WI38 (cell line): ENCODE results near the gene LRRC26.
A peak's percentile ranks its signal among the peaks of the same experiment; 100 is the strongest.
"Not testable (repeated sequence)": the region's sequence is repeated elsewhere in the genome, so short reads cannot be mapped to it uniquely, and the experiment has no call there.

Experiments
- H3K4me3 ChIP-seq: 2 replicates; pipeline ENCODE4 v1.5.1; 2011; ENCODE audit warnings: low read depth, mild to moderate bottlenecking, control low read depth, low read length
- TF ChIP-seq, protein P1 (sequence below): IDR thresholded peaks from 2 replicates; pipeline ENCODE4 v1.5.1; 2012; ENCODE audit warnings: low read depth, mild to moderate bottlenecking, control low read depth, low read length

The LRRC26 gene

DNA sequence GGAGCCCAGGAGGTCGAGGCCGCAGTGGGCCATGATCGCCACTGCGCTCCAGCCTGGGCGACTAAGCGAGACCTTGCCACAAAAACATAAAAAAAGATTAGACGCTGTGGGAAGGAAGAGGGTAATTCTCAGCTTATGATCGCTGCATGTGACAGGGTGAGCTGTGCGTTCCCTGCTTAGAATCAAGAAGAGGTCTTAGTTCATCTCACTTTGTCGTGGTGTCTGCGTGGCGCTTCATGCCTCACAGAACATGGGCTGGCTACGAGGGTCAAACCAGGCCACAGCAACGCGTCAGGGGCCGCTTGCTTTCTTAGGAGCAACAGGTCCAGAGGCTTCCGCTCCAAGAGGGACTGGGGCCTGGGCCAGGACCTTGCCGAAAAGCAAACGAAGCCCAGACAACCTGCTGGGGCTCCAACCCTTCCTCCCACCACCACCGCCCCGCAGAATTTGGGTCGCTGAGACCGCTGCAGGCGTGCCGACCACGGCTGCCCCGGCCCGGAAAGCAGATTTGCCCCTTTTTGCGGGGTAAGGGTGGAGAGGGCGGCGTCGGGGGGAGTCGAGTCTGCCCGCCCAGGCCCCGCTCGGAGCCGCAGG is 40.9 kb downstream of the LRRC26 start:
- peak overlapping the region; percentile 77 for H3K4me3 ChIP-seq
- TF ChIP-seq, protein P1, sequence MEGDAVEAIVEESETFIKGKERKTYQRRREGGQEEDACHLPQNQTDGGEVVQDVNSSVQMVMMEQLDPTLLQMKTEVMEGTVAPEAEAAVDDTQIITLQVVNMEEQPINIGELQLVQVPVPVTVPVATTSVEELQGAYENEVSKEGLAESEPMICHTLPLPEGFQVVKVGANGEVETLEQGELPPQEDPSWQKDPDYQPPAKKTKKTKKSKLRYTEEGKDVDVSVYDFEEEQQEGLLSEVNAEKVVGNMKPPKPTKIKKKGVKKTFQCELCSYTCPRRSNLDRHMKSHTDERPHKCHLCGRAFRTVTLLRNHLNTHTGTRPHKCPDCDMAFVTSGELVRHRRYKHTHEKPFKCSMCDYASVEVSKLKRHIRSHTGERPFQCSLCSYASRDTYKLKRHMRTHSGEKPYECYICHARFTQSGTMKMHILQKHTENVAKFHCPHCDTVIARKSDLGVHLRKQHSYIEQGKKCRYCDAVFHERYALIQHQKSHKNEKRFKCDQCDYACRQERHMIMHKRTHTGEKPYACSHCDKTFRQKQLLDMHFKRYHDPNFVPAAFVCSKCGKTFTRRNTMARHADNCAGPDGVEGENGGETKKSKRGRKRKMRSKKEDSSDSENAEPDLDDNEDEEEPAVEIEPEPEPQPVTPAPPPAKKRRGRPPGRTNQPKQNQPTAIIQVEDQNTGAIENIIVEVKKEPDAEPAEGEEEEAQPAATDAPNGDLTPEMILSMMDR: no peak

DNA sequence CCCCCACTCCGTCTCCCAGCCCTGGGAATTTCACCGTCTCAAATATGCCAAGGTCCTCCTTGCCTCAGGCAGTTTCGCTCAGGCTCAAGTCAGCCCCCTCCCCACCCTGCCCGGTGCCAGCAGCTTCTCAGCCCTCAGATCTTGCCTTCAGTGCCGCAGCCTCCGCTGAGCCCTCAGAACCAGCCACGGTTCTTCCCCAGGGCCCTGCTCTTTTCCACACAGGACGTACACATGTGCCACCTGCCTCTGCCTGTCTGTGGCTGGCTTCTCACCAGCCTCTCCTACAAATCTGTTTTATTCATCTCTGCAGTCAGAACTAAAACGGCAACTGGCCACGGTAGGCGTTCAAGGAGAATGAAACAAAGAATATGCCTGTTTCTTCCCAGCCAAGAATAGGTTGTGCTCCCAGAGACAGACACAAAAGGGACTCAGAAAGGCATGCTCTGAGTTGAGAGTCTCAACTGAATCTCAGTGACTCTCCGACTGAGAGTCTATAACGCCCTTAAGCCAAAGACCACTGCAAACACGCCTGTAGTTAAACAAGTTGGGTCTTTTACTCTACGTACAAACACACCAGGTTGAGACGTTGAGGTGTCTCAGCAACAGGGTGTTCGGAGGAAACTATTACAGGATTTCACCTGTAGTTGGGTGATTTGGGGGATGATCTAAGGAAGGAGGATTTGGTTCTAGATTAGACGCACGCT is 41.5 kb downstream of the LRRC26 start:
- TF ChIP-seq, protein P1: no peak
- H3K4me3 ChIP-seq: peak overlapping the region; percentile 77

DNA sequence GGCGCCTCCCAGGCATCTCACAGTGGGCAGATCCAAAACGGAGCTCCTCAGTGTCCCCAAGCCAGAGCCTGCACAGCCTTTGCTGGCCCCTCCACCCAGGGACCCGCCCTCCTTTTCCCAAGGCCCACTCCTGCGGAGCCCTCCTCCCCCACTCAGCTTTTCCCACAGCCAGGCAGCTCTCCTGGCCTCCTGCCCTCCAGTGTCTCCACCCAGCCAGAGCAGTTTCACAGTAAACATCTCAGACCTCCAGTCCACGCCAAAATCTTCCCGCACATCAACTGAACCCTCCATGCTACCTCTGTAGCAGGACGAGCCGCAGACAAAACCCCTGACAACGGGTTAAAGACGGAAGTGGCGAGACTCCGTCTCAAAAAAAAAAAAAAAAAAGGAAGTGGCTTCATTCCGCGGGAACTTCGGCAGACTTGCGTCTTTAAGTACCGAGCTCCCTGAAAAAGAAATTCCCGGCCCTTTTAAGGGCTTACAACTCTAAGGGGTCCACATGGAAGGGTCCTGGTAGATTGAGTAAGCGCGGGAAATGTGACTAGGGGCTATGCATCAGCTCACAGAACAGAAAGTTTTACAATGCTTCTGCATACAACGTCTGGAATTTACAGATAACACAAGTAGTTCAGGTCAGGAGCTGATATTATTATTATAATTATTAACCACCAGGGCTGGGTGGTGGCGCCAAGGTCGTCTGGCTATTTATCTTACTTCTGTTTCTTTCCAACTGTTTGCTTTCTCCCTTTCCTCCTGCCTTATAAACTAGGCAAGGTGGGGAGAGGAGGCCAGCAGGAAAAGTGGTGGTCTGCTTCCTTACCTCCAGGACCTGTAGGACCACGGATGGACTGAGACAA is 42.3 kb downstream of the LRRC26 start:
- TF ChIP-seq, protein P1: no peak
- H3K4me3 ChIP-seq: no peak overlapping the region

DNA sequence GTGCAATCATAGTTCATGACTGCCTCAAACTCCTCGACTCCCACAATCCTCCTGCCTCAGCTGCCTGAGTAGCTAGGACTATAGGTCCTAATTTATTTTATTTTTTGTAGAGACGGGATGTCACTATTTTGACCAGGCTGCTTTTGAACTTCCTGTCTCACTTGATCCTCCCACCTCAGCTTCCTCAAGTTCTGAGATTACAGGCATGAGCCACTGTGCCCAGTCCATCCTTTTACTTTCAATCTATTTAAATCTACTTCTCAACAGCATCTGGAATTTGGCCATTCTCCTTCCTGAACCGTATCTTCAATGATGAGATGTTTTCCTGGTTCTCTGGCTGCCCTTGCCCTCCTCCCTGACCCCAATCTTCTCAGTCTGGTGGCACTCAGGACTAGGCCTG is 43.1 kb downstream of the LRRC26 start:
- TF ChIP-seq, protein P1: no peak
- no peak overlapping the region for H3K4me3 ChIP-seq

DNA sequence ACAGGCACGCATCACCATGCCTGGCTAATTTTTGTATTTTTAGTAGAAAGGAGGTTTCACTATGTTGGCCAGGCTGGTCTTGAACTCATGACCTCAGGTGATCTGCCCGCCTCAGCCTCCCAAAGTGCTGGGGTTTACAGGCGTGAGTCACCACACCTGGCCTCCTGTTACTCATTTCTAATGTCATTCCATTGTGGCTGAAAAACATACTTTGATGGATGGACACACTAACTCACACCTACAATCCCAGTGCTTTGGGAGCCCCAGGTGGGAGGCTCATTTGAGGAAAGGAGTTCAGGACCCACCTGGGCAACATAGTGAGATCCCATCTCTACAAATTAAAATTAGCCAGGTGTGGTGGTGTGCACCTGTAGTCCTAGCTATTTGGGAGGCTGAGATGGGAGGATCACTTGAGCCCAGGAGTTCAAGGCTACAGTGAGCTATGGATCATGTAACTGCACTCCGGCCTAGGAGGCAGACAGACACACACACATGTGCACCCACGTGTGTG is 45.8 kb downstream of the LRRC26 start:
- H3K4me3 ChIP-seq: not testable (repeated sequence)

DNA sequence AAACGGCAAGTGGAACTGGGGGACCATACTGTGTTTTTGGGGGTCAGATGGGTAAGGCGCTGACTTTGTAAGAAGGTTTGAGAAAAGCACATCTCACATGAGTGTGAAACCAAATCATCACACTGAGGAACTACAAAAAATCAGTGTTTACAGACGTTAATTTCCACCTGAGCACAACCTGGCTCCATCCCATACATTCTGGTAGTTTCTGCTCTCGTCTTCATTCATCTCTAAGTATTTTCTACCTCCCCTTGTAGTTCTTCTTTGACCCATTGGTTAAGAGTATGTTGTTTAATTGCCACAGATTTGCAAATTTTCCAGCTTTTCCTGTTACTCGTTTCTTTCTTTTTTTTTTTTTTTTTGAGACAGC is 46.4 kb downstream of the LRRC26 start:
- TF ChIP-seq, protein P1: no peak
- no peak overlapping the region for H3K4me3 ChIP-seq

DNA sequence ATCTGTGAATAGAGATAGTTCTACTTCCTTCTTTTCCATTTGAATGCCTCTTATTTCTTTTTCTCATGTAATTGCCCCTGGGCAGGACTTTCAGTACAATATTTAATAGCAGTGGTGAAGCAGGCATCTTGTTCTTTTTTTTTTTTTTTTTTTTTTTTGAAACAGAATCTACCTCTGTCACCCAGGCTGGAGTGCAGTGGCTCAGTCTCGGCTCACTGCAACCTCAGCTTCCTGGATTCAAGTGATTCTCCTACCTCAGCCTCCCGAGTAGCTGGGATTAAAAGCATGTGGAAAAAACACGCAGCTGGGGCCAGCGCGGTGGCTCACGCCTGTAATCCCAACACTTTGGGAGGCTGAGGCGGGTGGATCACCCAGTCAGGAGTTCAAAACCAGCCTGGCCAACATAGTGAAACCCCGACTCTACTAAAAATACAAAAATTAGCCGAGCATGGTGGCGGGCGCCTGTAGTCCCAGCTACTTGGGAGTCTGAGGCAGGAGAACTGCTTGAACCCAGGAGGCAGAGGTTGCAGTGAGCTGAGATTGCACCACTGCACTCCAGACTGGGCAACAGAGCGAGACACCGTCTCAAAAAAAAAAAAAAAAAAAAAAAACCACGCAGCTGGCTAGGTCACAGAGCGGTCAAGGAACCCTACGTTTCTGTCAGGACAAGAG is 46.9 kb downstream of the LRRC26 start:
- not testable (repeated sequence) for H3K4me3 ChIP-seq

DNA sequence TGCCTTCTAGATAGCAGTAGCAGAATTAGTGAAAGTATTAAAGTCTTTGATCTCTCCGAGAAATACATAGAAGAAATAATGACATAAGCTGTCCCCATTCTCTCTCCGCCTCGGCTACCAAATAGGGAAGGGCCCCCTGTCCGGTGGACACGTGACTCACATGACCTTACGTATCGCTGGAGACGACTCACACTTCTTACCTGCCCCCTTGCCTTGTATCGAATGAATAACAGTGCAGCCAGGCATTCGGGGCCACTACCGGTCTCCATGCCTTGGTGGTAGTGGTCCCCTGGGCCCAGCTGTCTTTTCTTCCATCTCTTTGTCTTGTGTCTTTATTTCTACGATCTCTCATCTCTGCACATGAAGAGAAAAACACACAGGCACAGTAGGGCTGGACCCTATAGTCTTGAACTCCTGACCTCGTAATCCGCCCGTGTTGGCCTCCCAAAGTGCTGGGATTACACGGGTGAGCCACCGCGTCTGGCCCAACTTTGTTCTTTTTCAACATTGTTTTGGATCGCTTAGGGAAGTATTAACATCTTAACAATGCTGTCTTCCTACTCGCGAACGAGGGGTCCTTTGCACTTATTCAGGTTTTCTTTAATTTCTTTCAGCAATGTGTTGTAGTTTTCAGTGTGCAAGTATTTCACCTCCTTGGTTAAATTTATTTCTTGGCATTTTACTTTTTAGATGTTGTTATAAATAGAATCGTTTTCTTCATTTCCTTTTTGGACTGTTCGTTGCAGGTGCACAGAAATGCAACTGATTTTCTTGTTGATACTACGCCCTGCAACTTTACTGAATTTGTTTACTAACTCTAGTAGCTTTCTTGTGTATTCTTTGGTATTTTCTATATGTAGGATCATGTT is 47.7 kb downstream of the LRRC26 start:
- not testable (repeated sequence) for H3K4me3 ChIP-seq
